Effector memory CD4-positive, alpha-beta T cell (primary cell): Measurements from ENCODE around the gene SRGAP3.

ENCODE experiments used
- DNase-seq, 3 donors: peaks; one replicate each; pipeline ENCODE4 v3.0.0-alpha.2; 2020
- H3K27ac ChIP-seq: 2 replicates; pipeline ENCODE4 v1.7.0; 2013; ENCODE audit warnings: mild to moderate bottlenecking, low read length, moderate library complexity; ENCODE audit not compliant: insufficient read depth, poor library complexity, severe bottlenecking
- H3K27me3 ChIP-seq: replicated peaks from 2 replicates; pipeline ENCODE4 v1.7.0; 2013; ENCODE audit warnings: mild to moderate bottlenecking, low read length; ENCODE audit not compliant: insufficient read depth, control insufficient read depth, poor library complexity, severe bottlenecking
- H3K36me3 ChIP-seq: 2 replicates; pipeline ENCODE4 v1.7.0; 2013; ENCODE audit warnings: mild to moderate bottlenecking, low read length, moderate library complexity; ENCODE audit not compliant: control insufficient read depth, insufficient read depth
- H3K4me1 ChIP-seq: 2 replicates; pipeline ENCODE4 v1.7.0; 2013; ENCODE audit warnings: low read length, mild to moderate bottlenecking; ENCODE audit not compliant: control insufficient read depth, insufficient read depth, poor library complexity, severe bottlenecking
- H3K4me3 ChIP-seq: 2 replicates; pipeline ENCODE4 v1.7.0; 2013; ENCODE audit warnings: low read length, low read depth, mild to moderate bottlenecking; ENCODE audit not compliant: insufficient read depth, poor library complexity, severe bottlenecking
- H3K9me3 ChIP-seq: 2 replicates; pipeline ENCODE4 v1.7.0; 2013; ENCODE audit warnings: mild to moderate bottlenecking, low read length, moderate library complexity; ENCODE audit not compliant: control insufficient read depth

SRGAP3 gene

GRCh38 chr3:9061634-9062033, 187.8 kb downstream of the SRGAP3 start:
- Histone ChIP-seq H3K36me3 (no peaks in the 10 kb centered on the region), H3K4me3 (no peak overlapping the region), H3K4me1 (no peaks in the 10 kb centered on the region), H3K27ac (no peak overlapping the region), H3K27me3 (no peaks in the 10 kb centered on the region), H3K9me3 (peaks cover 5% of the 10 kb centered on the region)
- DNase-seq: no peak

DNA sequence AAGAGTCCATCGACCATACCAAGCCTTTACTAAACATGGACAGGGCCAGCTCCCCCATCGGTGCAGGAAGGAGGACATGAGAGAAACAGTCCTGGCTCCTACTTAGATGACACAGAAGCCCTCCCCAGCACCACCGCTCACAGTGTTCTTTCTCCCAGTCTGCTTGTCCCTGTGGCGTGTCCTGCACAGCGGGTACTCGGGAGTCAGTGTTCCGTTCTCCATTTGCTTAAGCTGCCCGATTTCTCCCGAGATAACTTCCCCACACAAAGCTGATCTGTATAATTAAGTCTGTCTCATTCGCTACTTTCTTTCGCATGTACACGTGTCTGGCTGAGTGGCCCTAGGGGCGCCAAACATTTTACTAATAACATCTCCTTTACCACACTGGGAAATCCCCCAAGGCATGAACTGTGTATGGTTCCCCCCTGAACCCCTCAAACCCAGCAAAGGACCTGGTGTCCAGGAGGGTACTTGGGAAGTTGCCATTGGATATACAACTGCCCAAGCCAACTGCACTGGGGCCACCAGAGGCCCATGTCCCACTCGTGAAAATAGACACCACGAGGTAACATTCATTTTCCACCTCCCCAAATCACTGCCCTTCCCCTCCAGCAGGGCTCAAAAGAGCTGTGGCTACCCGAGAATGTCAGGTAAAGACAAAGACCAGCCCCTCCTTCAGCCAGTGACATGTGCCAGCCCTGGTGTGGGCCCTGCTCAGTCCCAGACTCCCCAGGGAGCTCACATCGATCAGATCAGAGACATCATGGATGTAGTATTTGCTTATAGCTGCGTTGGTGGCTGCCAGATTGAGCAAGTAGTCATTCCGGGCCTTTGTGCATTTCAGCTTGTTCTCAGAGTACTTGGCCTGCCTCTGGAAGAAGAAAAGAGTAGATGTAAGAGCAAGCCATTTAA, 189.7 kb downstream of the SRGAP3 start:
- Histone ChIP-seq H3K4me3 (no peak overlapping the region), H3K4me1 (no peaks in the 10 kb centered on the region), H3K27ac (no peak overlapping the region), H3K36me3 (no peaks in the 10 kb centered on the region), H3K9me3 (peaks cover 5% of the 10 kb centered on the region), H3K27me3 (no peaks in the 10 kb centered on the region)
- no peak for DNase-seq

- no peak for DNase-seq
- Histone ChIP-seq H3K4me3 (no peak overlapping the region), H3K4me1 (no peaks in the 10 kb centered on the region), H3K27me3 (no peaks in the 10 kb centered on the region), H3K36me3 (no peaks in the 10 kb centered on the region), H3K9me3 (no peaks in the 10 kb centered on the region), H3K27ac (no peak overlapping the region)
These were observed 192.9 kb downstream of the SRGAP3 start for GRCh38 chr3:9056581-9056980.

- no peak overlapping the region for H3K4me3 ChIP-seq
- no peak for DNase-seq
- H3K27ac ChIP-seq: no peak overlapping the region
- H3K36me3 ChIP-seq: no peaks in the 10 kb centered on the region
- no peaks in the 10 kb centered on the region for H3K9me3 ChIP-seq
- H3K27me3 ChIP-seq: no peaks in the 10 kb centered on the region
- no peaks in the 10 kb centered on the region for H3K4me1 ChIP-seq
These were observed 201.7 kb downstream of the SRGAP3 start for GRCh38 chr3:9047452-9048346.

GRCh38 chr3:9045371-9045770, 204.1 kb downstream of the SRGAP3 start:
- no peak for DNase-seq
- no peak overlapping the region for H3K4me3 ChIP-seq
- no peaks in the 10 kb centered on the region for H3K9me3 ChIP-seq
- H3K36me3 ChIP-seq: no peaks in the 10 kb centered on the region
- no peak overlapping the region for H3K27ac ChIP-seq
- no peaks in the 10 kb centered on the region for H3K27me3 ChIP-seq
- no peaks in the 10 kb centered on the region for H3K4me1 ChIP-seq

- Histone ChIP-seq H3K9me3 (no peaks in the 10 kb centered on the region), H3K27me3 (no peaks in the 10 kb centered on the region), H3K4me1 (no peaks in the 10 kb centered on the region), H3K27ac (no peak overlapping the region), H3K4me3 (no peak overlapping the region), H3K36me3 (no peaks in the 10 kb centered on the region)
- DNase-seq: no peak
These were observed 206.4 kb downstream of the SRGAP3 start for GRCh38 chr3:9043063-9043462.

DNA sequence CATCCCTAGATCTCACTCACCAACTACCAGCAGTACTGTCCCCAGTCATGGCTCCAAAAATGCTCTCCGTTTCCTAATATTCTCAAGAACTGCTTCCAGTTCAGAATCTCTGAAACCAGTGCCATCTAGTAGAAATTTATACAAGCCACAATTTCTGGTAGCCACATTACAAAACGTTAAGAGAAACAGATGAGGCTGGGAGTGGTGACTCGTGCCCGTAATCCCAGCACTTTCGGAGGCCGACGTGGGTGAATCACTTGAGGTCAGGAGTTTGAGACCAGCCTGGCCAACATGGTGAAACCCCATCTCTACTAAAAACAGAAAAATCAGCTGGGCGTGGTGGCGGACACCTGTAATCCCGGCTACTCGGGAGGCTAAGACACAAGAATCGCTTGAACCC, 207.8 kb downstream of the SRGAP3 start:
- no peak for DNase-seq
- Histone ChIP-seq H3K9me3 (no peaks in the 10 kb centered on the region), H3K27me3 (no peaks in the 10 kb centered on the region), H3K4me1 (no peaks in the 10 kb centered on the region), H3K36me3 (no peaks in the 10 kb centered on the region), H3K4me3 (no peak overlapping the region), H3K27ac (no peak overlapping the region)

DNA sequence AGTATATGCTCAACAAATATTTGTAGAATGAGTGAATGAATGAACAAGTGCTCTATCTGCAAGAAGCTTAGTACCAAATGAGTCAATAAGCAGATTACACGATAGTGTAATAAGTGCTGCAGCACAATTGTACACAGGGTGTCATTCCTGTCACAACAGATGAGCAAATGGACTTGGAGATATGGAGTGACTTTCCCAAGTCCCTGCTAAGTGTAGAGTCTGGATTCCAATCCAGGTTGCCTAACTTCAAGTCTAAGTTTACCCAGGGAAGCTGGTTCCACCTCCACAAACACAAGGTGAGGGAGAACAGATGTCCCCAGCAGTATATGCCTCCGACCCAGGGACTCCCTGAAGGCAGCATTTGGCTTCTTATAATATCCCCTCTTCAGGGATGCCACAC, 208.4 kb downstream of the SRGAP3 start:
- no peaks in the 10 kb centered on the region for H3K36me3 ChIP-seq
- no peak overlapping the region for H3K27ac ChIP-seq
- DNase-seq: no peak
- no peaks in the 10 kb centered on the region for H3K27me3 ChIP-seq
- H3K9me3 ChIP-seq: no peaks in the 10 kb centered on the region
- no peaks in the 10 kb centered on the region for H3K4me1 ChIP-seq
- no peak overlapping the region for H3K4me3 ChIP-seq

- no peaks in the 10 kb centered on the region for H3K4me1 ChIP-seq
- no peak overlapping the region for H3K4me3 ChIP-seq
- H3K27ac ChIP-seq: no peak overlapping the region
- no peaks in the 10 kb centered on the region for H3K36me3 ChIP-seq
- H3K9me3 ChIP-seq: no peaks in the 10 kb centered on the region
- H3K27me3 ChIP-seq: no peaks in the 10 kb centered on the region
- DNase-seq: no peak
These were observed 212.2 kb downstream of the SRGAP3 start for GRCh38 chr3:9037144-9037711.
